ENCODE measurements around the gene SLC25A25. TPM values are rescaled to one million over a fixed set of nuclear protein-coding genes. Genes with fewer than 3 reads are reported as not detected.

Gene SLC25A25
- polyA plus RNA-seq, 3 donors = 40.4 to 129 (median 61.0) TPM

Other genes with a start within 250 kb of the SLC25A25 start
- gene ENG, start 213.6 kb upstream of the SLC25A25 start, polyA plus RNA-seq = 100 to 1,000 TPM in 2 of 3 donors, 10 to 100 TPM in 1; 37.9 to 180 (median 107) TPM
- 10 to 100 TPM; 20.9 to 85.4 (median 71.1) TPM for gene AK1, start 190.6 kb upstream of the SLC25A25 start, polyA plus RNA-seq
- gene ST6GALNAC6, start 168.6 kb upstream of the SLC25A25 start, polyA plus RNA-seq = 100 to 1,000 TPM in 2 of 3 donors, 10 to 100 TPM in 1; 41.1 to 142 (median 141) TPM
- gene ST6GALNAC4, start 151.2 kb upstream of the SLC25A25 start, polyA plus RNA-seq = 10 to 100 TPM; 20.4 to 41.4 (median 25.9) TPM
- under 1 TPM; 0.22 to 0.74 (median 0.74) TPM for gene PIP5KL1, start 137.5 kb upstream of the SLC25A25 start, polyA plus RNA-seq
- 10 to 100 TPM; 26.9 to 40.5 (median 30.2) TPM for gene DPM2, start 130.4 kb upstream of the SLC25A25 start, polyA plus RNA-seq
- 10 to 100 TPM; 11.2 to 18.6 (median 14.9) TPM for gene EEIG1, start 87.2 kb upstream of the SLC25A25 start, polyA plus RNA-seq
- 1 to 10 TPM; 4.8 to 6.6 (median 5.1) TPM for gene NAIF1, start 912 bp upstream of the SLC25A25 start, polyA plus RNA-seq
- gene PTGES2, start 59.5 kb downstream of the SLC25A25 start, polyA plus RNA-seq = 10 to 100 TPM; 36.1 to 63.9 (median 39.9) TPM
- 10 to 100 TPM in 1 of 3 donors, 1 to 10 TPM in 2; 5.9 to 15.6 (median 9.5) TPM for gene LCN2, start 81.2 kb downstream of the SLC25A25 start, polyA plus RNA-seq
- 100 to 1,000 TPM in 1 of 3 donors, 10 to 100 TPM in 2; 74.5 to 110 (median 95.4) TPM for gene BBLN, start 92.0 kb downstream of the SLC25A25 start, polyA plus RNA-seq
- gene CIZ1, start 123.3 kb downstream of the SLC25A25 start, polyA plus RNA-seq = 10 to 100 TPM; 56.6 to 69.7 (median 57.0) TPM
- gene DNM1, start 135.1 kb downstream of the SLC25A25 start, polyA plus RNA-seq = 10 to 100 TPM in 1 of 3 donors, 1 to 10 TPM in 2; 4.5 to 22.8 (median 6.4) TPM
- gene GOLGA2, start 207.8 kb downstream of the SLC25A25 start, polyA plus RNA-seq = 100 to 1,000 TPM in 1 of 3 donors, 10 to 100 TPM in 2; 39.4 to 118 (median 52.6) TPM
- 10 to 100 TPM; 19.4 to 45.3 (median 27.9) TPM for gene SWI5, start 208.0 kb downstream of the SLC25A25 start, polyA plus RNA-seq

Measured in adipose tissue (tissue), 3 donors.